CD4-positive, alpha-beta T cell treated with Interleukin-15 for 4 hours (primary cell): Measurements from ENCODE around the gene PGAP3.

Experiments
- DNase-seq: peaks from one replicate; pipeline ENCODE4 v3.0.0-alpha.2; 2020; ENCODE audit warnings: low spot score

The PGAP3 gene

DNA sequence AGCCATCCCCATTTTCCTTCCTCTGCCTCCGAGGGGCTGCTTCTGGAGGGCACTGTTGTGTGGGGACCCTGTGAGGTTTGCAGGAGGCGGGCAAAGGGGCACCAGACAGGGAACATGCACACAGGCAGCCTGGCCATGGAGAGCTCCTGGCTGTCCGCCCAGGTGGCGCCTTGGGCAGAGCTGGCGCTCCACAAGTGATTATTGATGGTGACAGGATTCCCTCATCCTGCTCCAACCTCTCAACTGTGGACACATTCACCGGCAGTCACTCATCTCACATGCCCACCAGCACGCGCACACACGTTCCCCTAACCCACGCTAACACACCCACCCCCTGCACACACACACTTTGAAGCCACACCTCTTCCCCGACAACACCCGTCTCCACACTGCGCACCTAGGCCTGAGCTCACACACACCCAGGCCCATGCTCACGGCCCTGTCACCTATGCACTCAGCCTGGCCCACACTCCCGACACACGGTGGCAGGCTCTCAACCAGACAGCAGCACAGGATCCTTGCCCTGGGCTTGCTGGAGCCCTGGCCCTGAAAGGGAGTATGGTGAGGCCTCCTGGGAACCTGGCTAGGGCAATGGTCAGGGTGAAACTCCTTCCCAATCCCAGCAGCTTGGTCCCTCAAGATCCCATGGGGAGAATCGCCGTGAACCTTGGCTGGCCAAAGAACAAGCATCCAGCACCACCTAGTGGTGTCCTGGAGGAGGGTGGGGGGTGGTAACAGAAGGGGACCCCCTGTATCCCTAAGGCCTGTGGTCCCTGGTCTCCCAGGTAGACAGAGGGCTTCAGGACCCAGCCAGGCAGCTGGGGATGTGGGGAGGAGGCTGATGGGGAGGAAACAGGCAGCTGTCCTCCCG, 16.0 kb downstream of the PGAP3 start:
- DNase-seq, result no peak

DNA sequence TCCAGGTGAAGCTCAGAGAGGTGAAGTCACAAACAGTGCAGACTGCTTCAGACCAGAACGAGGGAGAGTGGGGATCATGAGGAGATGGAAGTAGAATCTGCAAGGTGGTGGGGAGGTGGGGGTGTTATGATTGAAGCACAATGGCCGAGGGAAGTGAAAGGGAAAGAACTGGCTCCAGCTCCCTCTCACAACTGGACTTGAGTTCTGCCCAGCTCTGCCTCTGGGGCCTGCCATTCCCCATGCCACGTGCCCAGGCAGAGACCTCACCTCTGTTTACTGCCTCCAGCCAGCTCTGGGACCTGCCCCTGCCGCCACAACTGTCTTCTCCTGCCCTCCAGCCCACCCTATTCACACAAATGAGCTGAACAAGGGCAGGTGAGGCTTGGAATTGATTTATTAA, 17.1 kb downstream of the PGAP3 start:
- DNase-seq, result no peak

DNA sequence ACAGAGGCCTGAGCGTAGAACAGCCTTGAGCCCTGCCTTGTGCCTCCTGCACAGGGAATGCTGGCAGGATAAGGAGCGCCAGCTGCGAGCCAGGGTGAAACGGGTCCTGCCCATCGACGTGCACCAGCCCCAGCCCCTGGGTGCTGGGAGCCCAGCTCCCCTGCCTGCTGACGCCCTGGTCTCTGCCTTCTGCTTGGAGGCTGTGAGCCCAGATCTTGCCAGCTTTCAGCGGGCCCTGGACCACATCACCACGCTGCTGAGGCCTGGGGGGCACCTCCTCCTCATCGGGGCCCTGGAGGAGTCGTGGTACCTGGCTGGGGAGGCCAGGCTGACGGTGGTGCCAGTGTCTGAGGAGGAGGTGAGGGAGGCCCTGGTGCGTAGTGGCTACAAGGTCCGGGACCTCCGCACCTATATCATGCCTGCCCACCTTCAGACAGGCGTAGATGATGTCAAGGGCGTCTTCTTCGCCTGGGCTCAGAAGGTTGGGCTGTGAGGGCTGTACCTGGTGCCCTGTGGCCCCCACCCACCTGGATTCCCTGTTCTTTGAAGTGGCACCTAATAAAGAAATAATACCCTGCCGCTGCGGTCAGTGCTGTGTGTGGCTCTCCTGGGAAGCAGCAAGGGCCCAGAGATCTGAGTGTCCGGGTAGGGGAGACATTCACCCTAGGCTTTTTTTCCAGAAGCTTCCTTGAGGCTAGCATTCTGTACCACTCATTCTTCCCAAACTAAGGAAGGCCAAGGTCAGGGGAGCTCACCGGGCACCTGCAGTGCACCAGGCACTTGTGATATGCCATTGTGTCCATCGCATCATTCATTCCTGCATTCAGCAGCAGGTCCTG, 17.7 kb downstream of the PGAP3 start:
- no peak for DNase-seq

DNA sequence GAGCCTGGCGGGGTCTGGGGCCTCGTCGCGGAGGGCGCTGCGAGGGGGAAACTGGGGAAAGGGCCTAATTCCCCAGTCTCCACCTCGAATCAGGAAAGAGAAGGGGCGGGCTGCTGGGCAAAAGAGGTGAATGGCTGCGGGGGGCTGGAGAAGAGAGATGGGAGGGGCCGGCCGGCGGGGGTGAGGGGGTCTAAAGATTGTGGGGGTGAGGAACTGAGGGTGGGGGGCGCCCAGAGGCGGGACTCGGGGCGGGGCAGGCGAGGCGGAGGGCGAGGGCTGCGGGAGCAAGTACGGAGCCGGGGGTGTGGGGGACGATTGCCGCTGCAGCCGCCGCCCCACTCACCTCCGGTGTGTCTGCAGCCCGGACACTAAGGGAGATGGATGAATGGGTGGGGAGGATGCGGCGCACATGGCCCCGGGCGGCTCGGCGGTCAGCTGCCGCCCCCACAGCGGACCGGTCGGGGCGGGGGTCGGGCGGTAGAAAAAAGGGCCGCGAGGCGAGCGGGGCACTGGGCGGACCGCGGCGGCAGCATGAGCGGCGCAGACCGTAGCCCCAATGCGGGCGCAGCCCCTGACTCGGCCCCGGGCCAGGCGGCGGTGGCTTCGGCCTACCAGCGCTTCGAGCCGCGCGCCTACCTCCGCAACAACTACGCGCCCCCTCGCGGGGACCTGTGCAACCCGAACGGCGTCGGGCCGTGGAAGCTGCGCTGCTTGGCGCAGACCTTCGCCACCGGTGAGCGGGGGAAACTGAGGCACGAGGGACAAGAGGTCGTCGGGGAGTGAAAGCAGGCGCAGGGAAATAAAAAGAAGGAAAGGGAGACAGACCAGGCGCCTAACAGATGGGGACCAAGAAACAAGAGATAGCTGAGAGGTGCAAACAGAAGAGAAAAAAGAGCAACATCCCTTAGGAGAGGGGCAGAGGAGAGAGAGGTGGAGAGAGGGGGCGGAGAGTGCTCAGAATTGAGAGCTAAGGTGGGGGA, 19.6 kb downstream of the PGAP3 start, which contains the start of gene PNMT:
TSS of gene PNMT (plus strand) at position 509 of the 980 bp plus-strand sequence. CDS start at position 532, 23 bp downstream.
- DNase-seq, result peak; percentile 62

DNA sequence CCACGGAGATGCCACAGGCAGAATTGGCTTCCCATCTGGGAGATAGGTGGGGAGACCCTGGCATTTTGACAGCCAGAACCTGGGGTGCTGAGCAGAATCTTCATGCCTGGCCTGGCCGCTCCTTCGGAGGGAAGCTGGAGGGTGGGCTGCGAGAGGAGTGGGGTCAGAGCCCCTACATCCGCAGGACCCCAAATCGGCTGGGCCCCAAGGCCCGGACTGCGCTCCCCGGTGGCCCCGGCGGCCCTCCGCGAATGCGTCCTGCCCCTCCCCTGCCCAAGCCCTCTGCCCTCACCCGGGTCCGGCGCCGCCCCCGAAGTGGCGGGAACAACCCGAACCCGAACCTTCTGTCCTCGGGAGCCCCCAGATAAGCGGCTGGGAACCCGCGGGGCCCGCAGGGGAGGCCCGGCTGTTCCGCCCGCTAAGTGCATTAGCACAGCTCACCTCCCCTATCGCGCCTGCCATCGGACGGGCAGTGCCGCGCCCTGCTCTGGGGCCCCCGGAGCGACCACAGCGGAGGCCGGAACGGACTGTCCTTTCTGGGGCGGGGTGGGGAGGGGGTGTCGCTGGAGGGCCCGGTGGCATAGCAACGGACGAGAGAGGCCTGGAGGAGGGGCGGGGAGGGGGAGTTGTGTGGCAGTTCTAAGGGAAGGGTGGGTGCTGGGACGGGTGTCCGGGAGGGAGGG, 20.5 kb downstream of the PGAP3 start:
- DNase-seq, result no peak

DNA sequence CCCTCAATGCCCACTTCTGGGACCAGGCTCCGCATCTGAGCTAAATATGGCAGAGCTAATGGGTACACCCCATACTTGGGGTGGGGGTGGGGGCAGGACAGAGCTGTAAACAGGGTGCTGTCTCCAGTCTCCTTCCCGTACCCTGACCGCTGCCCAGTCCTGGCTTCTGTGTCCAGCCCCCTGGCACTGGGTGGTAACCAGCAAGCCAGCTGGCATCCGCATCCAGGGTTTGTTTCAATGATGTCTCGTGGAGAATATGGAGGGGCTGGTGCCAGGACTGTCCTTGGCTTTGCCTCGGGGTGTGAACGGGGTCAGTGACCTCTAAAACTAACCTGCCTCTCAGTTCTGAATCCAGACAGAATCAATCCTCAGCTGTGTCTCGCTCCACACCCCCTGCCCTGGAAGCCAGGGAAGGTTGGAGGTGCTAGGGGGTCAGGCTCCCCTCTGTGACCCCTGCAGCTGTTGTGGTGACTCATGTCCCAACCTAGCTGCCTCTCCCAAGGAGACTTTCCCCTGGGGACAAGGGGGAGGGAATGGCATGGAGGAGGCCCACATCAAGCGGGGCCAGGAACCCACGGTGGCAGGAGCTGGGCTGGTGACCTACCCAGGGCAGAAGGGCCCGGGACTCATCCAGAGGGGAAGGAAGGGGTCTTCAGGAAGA, 21.1 kb downstream of the PGAP3 start:
- DNase-seq, result no peak

DNA sequence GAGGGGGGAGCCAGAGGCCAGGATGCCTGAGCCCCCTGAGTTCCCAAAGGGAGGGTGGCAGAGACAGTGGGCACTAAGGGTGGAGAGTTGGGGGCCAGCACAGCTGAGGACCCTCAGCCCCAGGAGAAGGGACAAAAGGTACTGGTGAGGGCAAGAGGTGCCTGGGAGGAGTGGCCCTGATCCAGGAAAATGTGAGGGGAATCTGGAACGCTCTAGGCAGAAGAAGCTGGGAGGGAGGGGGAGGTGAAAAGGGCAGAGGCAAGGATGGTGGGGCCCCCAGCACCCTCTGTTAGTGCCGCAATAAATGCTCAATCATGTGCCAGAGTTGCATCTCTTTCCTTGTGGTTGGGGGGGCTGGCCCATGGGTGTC, 21.6 kb downstream of the PGAP3 start:
- no peak for DNase-seq

DNA sequence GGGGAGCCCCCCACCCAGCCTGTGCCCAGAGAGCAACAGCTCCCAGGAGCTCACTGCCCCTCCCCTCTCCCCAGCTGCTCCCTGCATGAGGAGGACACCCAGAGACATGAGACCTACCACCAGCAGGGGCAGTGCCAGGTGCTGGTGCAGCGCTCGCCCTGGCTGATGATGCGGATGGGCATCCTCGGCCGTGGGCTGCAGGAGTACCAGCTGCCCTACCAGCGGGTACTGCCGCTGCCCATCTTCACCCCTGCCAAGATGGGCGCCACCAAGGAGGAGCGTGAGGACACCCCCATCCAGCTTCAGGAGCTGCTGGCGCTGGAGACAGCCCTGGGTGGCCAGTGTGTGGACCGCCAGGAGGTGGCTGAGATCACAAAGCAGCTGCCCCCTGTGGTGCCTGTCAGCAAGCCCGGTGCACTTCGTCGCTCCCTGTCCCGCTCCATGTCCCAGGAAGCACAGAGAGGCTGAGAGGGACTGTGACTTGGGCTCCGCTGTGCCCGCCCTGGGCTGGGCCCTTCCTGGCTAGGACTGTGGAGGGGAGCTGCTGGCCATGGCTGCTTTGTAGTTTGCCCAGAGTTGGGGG, 22.1 kb downstream of the PGAP3 start:
- DNase-seq, result no peak

DNA sequence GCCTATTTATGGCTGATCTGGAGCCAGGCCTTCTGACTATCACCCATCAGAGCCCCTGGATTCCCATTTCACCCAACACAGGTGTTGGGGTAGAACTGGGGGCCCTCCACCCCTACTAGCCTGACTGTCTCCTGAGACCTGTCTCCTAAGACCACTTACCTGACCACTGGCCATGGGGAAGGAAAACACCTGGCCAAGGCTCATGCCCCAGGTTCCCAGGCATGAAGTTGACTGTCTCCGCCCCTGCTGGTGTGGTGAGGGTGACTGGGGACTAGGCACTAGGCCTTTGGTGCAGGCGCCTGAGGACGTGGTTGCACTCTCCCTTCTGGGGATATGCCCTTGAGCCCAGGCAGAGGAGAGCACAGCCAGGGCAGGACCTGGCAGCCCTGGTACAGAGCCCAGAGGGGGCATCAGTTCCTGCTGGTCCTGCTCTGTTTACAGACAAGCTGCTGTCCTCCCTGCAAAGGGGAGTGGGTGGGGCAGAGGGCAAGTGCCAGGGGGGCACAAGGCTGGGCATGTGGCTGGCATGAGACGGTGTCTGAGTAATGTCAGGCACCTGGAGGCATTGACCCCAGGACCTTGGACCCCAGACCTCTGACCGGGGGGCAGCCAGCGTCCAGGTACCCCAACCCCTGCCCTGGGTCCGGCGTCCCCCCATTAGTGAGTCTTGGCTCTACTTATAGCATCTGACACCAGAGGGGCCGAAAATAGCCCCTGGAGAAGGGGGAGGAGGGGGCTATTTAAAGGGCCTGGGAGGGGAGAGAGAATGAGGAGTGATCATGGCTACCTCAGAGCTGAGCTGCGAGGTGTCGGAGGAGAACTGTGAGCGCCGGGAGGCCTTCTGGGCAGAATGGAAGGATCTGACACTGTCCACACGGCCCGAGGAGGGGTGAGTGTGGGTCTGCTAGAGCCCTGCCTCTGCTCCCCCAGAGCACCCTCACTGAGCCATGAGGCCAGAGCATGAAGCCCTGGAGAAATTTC, 23.0 kb downstream of the PGAP3 start, which contains the start of gene TCAP:
TSS of gene TCAP (plus strand) at position 769 of the 981 bp plus-strand sequence. CDS start at position 780, 11 bp downstream.
- DNase-seq, result no peak

DNA sequence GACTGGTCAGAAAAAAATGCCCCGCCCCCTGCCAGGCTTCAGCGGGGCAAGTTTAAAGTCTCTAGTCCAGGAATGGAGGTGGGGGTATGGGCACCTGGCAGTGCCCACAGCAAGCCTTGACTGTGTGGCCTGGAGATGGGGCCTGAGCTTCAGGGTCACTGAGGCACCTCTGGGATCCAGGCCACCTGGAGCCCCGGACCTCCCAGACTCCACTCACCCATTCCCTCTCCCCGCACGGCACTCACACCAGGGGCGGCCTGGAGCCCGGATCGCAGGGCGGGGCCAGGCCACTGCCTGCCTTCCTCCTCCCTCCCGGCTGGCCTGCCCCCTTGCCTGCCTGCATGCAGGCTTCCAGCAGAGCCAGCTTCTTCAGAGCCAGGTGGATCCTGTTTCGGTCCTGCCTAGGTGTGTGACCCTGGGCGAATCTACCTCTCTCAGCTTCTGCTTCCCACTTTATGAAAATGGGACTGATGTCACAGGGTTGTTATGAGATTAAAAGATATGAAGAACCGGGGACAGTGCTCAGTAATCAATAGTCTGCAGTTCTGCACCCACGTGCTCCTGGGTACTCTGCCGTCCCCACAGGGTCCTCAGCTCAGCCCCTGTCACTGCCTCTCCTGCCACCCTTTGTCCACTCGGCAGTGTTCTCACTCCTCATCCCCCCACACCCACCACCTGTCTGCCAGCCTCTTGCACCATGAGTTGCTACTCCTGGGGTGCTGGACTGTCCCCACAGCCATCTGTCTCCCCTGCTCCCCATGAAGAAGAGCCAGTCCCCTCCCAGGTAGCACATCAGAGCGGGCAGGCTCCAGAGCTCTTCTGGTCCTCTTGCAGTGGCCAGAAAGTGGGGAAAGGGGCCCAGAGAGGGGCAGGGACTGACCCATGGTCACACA, 23.9 kb downstream of the PGAP3 start:
- DNase-seq, result no peak

DNA sequence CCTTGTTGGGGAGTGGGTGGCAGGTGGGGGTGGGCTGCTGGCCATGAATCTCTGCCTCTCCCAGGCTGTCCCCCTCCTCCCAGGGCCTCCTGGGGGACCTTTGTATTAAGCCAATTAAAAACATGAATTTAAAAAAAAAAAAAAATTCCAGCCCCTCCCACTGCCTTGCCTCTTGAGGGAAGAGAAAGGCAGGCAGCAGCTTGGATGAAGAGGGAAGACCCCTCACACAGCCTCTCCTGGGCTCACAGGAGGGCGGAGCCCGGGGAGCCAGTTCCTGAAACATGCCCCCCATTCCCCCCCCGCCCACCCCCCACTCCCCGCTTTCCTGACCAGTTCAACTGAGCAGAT, 24.5 kb downstream of the PGAP3 start:
- no peak for DNase-seq

DNA sequence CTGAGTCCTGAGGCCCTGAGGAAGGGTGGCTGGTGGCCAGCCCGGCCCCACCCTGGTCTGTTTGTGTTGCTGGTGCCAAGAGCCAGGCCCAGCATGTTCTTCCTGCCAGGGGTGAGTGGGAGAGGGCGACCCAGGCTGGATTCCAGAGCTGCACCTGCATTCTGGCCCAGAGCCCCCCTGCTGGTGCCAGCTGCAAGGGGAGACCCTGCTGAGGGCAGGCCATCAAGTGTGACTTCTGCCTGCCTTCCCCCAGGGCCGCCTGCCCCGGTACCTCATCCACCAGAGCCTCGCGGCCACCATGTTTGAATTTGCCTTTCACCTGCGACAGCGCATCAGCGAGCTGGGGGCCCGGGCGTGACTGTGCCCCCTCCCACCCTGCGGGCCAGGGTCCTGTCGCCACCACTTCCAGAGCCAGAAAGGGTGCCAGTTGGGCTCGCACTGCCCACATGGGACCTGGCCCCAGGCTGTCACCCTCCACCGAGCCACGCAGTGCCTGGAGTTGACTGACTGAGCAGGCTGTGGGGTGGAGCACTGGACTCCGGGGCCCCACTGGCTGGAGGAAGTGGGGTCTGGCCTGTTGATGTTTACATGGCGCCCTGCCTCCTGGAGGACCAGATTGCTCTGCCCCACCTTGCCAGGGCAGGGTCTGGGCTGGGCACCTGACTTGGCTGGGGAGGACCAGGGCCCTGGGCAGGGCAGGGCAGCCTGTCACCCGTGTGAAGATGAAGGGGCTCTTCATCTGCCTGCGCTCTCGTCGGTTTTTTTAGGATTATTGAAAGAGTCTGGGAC, 25.1 kb downstream of the PGAP3 start:
- no peak for DNase-seq

DNA sequence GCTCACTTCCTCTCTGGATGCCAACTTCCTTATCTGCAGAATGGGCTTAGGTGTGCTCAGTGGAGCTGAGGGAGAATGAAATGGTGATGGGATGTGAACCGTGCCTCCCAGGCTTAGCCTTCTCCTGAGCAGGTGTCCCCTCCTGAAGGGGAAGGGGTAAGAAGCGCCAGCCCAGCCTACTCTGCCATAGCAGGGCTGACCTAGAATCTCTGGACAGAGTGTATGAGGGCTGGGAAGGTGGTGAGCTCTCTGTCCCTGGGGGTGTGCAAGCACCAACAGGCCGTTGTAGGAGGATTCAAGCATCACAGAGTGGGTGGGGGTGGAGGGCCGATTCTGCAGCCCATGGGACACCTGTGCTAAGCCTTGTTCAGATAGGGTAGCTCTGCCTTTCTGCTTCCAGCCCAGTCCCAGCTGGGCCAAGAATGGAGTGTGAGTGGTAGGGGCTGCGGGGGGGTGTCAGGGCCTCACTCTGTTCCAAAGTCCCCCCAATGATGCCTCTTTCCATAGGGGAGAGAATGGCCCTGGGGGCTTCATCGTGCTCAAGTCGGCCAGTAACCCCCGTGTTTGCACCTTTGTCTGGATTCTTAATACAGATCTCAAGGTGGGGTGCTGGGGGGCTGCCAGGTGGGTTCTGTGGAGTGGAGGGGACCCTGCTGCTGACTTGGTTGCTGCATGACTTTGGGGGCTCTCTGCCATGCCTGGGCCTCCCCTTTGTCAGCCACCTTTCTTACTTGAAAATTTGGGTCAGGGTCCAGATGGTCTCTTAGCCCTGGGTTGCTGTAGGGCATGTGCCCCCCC, 25.9 kb downstream of the PGAP3 start:
- DNase-seq, result no peak

DNA sequence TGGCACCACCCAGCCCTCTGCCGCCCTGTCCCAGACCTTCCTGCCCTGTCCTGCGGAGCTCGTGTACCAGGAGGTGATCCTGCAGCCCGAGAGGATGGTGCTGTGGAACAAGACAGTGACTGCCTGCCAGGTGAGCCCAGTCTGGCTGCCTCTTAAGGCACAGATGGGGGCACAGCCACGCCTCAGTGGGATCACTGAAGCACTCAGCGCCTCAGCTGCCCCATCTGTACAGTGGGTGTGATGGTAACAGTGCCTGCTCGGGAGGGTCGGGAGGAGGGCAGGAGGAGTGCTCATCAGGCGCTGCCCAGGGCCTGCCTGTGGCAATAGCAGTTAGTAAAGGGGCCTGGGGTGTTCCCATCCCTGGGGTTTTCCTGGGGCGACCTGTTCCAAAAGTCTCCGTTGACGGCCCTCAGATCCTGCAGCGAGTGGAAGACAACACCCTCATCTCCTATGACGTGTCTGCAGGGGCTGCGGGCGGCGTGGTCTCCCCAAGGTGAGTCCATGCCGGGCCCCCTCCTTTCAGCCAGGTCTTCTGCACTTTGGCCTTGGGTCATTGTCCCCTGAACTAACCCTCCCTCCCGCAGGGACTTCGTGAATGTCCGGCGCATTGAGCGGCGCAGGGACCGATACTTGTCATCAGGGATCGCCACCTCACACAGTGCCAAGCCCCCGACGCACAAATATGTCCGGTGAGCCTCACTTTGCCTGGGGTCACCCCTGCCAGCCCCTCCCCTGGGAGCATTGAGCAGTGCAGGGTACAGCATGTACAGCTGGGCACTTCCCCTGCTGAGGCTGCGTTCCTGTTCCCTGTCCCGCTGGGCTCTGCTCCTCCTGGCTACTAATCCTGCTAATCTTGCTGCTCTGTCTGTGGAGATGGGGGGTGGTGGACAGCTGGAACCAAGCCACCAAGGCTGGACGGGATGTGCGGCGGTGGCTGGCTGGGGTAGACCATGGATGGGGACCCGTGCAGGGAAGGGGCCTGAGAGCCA, 27.2 kb downstream of the PGAP3 start:
- no peak for DNase-seq

DNA sequence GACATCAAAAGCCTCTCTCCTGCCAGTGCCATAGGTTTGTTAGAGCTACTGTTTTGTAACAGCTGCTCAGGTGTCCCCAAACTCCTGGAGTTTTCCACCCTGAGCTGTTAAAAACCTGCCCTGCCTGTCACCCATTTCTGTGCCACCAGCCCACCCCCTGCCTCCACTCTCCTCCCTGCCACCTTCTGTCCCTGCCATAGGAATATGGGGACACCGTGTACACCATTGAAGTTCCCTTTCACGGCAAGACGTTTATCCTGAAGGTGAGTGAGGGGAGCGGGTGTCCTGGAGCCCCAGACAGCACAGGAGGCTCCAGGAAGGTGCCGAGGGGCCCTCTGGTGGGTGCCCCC, 27.9 kb downstream of the PGAP3 start:
- DNase-seq, result no peak
